22Rv1 (cell line): ENCODE results near the gene PSMB11.

ENCODE experiments used
- CTCF ChIP-seq: fragments of 450-650 bp; IDR thresholded peaks from 2 replicates; pipeline ENCODE4 v1.5.1; 2017; ENCODE audit warnings: mild to moderate bottlenecking
- ZFX ChIP-seq: fragments of 450-650 bp; IDR thresholded peaks from 2 replicates; pipeline ENCODE4 v1.6.1; 2017; ENCODE audit warnings: antibody characterized with exemption, borderline replicate concordance

GRCh38 chr14:23058654-23059504, 16.9 kb downstream of the PSMB11 start:
- TF ChIP-seq CTCF, result no peak
- TF ChIP-seq ZFX, result no peak
